Fibroblast of the aortic adventitia (primary cell): Measurements from ENCODE around the gene METTL4. TPM values are rescaled to one million over a fixed set of nuclear protein-coding genes. Genes with fewer than 3 reads are reported as not detected.

Experiments used
- DNase-seq: peaks from one replicate; pipeline ENCODE4 v3.0.0-alpha.2; 2010; ENCODE audit warnings: low read depth
- H3K4me3 ChIP-seq: 2 replicates; pipeline ENCODE4 v1.5.1; 2011; ENCODE audit warnings: low read depth, mild to moderate bottlenecking, control low read depth, low read length, moderate library complexity
- total RNA-seq: library from RNA; depleted of rRNA; stranded (reverse); fragments of >200 nt; gene quantifications from 2 replicates; pipeline ENCODE4 v1.2.3, GENCODE V29; 2012; ENCODE audit warnings: low replicate concordance
- TF ChIP-seq, protein P1 (sequence below): IDR thresholded peaks from 2 replicates; pipeline ENCODE4 v1.5.1; 2011; ENCODE audit warnings: mild to moderate bottlenecking, low read length, control low read depth, inconsistent platforms; ENCODE audit not compliant: insufficient read depth

Gene METTL4
- total RNA-seq, 1 donor = 22.1 TPM

DNA sequence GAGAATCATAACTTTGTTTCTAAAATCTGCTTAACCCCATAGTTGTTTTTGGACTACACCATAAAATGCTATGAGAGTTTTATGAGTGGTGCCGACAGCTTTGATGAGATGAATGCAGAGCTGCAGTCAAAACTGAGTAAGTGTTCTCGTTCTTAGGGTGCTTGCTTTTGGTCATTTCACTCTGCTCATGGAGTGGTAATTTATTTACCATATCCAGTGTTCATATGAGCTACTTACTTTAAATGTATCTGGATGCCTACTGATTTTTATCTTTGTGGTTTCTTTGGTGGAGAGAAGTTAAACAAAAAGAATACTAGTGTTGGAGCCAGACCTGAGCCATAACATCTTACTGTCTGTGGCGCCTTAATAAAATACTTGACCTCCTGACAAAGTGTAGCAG, 16.5 kb upstream of the METTL4 start:
- no peak for DNase-seq
- no peak overlapping the region for H3K4me3 ChIP-seq
- TF ChIP-seq, protein P1, sequence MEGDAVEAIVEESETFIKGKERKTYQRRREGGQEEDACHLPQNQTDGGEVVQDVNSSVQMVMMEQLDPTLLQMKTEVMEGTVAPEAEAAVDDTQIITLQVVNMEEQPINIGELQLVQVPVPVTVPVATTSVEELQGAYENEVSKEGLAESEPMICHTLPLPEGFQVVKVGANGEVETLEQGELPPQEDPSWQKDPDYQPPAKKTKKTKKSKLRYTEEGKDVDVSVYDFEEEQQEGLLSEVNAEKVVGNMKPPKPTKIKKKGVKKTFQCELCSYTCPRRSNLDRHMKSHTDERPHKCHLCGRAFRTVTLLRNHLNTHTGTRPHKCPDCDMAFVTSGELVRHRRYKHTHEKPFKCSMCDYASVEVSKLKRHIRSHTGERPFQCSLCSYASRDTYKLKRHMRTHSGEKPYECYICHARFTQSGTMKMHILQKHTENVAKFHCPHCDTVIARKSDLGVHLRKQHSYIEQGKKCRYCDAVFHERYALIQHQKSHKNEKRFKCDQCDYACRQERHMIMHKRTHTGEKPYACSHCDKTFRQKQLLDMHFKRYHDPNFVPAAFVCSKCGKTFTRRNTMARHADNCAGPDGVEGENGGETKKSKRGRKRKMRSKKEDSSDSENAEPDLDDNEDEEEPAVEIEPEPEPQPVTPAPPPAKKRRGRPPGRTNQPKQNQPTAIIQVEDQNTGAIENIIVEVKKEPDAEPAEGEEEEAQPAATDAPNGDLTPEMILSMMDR = no peak

DNA sequence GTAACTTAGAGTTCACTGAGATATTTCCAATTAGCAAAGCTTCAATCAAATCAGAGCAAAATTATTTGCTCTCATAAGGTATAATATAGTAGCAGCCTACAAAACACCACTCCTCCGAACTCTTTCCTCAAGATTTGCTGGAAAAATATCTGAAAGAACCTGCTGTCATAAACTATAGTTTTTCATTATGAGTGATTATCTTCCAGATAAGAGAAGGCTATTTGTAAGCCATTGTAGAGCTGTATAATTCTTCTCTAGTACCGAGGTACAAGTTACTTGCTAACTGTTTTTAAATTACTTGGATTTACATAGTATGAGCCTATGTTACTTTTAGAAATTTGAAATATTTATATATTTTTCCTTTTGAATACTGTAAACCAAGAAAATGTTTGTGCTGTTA, 2.1 kb upstream of the METTL4 start:
- peak overlapping the region; percentile 87 for H3K4me3 ChIP-seq
- TF ChIP-seq, protein P1 = no peak
- DNase-seq = no peak

DNA sequence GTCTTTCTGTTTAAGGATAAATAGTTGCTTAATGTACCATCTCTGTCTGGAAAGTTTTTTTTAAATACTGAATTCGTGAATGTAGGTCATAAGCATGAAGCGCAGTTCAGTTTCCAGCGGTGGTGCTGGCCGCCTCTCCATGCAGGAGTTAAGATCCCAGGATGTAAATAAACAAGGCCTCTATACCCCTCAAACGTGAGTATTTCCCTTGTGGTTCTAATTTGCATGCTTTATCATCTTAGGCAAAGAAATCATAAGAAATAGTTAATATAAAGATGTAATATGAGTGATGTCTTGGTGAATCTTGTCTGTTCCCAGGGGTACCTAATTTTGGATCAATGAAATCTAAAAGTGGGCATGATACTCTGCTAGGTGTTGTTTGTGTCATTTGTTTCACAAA, 1.6 kb upstream of the METTL4 start:
- peak overlapping the region; percentile 87 for H3K4me3 ChIP-seq
- DNase-seq = no peak
- TF ChIP-seq, protein P1 = no peak

DNA sequence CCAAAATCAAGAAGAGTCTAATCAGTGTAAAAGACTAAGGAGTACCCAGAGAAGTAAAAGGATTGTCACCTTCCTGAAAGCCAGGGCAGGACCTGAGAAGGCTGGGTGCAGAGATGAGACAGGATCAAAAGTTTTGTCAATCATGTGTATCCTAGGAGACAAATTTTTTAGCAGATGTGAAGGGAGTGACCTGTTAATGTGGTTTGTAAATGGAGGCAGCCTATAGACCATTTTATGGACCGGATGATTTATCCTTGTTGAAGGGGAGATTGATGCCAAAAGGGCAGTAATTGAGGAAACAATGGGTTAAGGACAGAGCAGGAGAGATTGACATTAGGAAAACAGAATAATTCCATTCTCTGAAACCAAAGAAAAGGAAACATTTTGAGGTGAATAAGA, 865 bp upstream of the METTL4 start:
- peak overlapping the region; percentile 87 for H3K4me3 ChIP-seq
- DNase-seq = no peak
- TF ChIP-seq, protein P1 = no peak

DNA sequence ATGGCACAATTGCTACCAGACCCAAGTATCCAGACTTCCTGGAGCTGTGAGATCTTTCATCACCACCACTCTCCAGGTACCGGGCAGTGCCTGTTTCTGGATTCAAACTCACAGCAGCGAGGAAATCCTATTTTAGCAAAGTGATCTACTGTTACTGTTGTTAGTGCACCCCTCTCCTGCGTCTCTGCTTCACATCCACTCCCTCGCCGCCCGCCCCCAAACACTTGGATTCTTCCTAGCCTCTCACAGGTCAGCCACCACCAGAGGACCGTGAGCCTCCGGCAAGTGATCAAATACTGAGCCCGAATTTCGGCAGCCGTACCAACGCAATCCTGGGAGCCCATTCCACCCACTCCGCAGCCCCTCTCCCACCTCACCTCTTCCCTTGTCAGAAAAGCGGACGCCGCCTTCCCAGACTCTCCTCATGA, 519 bp downstream of the METTL4 start:
- H3K4me3 ChIP-seq = peak overlapping the region; percentile 87
- peak; percentile 72 for DNase-seq
- TF ChIP-seq, protein P1 = peak; percentile 30

DNA sequence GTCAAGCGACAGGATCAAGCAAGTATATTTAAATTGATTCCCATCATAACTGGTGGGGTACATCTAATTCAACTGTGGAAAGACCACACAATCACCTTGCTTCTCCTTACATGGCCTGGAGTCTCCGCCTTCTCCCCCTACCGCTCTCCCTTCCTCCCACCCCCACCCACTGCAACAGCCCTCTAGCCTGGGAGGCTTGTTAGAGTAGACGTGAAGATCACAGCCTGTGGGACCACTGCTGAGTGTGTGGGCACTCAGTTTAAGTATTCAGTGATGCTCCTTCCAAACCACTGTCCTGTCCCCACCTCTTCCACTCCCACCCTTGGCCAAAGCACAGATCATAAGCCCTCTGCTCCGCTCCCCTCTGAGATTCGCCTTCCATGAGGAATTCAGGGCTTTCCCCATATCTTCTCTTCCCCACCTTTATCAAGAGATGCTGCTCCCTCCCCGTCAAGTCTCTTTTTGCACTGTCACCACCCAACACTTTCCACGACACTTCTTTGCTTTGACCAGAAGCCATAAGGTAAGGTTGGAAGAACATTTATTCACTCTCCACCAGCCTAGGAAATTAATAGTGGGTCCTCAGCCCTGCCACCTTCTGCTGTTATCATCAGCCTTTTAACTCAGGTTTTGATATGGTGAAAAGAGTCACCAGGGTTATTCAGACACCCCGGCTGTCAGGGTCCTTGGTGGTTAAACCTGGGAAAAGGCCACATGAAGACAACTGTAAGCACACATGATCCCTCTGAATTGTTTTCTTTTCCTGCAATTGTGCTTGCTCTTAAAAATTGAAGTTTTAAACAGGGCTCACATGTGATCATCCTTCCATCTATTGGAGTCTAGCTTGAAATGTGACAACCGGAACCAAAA, 1.7 kb downstream of the METTL4 start:
- peak overlapping the region; percentile 87 for H3K4me3 ChIP-seq
- TF ChIP-seq, protein P1 = no peak
- no peak for DNase-seq
